Right forelimb (tissue), 1 donor: ENCODE results near the gene VAMP2.
A peak's percentile ranks its signal among the peaks of the same experiment; 100 is the strongest.

Source experiments
- DNase-seq: peaks from one replicate; pipeline ENCODE4 v3.0.0-alpha.2; 2018

The VAMP2 gene

DNA sequence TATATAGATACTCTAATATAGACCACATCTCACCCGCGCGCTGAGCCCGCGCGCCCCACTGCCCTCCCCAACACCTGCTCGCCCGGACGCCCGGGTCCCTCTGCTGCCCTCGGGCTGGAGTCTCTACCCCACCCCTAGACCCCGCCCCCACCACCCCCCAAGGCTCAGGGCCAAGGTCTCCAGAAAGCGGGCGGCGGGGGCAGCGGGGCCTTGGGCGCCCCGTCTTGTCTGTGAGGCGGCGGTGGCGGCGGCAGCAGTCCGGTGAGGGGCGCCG is 41.4 kb downstream of the VAMP2 start:
- DNase-seq, result peak; percentile 65

DNA sequence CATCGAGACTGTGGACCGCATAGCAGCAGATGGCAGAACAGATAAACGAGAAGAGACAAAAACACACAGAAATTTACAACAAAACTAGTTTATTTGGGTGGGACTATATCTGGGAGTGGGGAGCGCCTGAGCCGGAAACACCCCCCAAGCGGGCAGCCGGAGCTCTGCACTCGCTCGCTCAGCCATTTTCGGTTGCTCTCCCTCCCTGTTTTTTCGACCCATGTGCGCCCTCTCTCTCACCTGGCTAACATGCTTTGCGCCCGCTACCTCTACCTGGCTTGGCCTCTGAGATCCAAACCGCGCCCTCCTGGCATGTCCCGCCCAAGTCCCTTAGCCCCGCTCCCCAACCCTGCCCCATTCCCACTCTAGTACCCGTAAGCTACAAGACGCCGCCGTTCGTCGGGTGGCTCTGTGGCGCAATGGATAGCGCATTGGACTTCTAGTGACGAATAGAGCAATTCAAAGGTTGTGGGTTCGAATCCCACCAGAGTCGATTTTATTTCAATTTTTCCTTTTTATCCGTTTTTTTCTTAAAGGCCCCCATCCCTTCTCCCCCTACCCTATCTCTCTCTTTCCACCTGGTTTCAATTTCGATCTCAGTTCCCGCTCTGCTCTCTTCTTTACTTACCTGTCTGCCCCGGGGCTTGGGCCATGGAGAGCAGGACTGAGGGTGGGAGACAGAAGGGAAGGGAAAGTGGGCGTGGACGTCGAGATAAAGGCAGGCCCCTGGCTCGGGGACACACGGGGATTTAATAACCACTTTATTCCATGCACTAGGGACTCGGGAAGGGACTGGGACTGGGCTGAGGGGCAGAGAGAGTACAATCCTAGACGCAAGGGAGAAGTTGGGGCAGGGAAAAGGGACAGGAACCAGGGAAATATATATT is 42.0 kb downstream of the VAMP2 start:
- peak; percentile 70 for DNase-seq

DNA sequence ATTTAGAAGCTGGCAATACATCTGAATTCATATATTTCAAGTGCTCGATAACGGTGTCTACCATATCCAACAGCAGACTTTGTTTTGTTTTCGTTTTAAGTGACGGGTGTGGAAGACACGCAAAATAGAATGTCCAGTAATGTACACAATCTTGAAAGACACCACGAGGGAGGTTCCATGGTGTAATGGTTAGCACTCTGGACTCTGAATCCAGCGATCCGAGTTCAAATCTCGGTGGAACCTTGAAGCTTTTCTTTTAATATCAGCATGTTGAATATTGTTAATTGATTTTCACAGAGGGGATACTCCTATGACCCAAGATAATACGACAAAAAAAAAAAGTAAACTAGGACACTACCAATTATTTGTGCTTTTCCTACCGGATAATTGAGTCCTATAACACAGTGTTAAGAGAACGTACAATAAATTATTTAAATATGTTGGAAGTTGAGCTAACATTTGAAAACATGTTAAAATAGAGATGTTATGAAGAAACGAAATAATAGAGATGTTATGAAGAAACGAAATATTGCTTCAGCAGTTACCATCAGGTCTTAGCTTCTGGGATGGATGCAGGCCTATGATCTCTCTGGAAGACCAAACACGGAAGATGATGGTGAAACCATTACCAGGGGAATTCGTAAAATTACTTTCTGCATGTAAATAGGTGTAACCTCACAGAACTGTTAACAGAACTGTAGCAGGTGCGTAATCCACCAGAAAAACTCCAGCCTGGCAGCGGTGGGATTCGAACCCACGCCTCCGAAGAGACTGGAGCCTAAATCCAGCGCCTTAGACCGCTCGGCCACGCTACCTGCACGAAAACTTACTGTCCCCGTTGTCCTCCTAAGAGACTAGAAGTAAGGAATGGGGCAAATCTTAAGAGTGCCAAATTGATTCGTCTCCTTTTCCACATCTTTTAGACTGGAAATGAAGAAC is 42.9 kb downstream of the VAMP2 start:
- peak; percentile 91 for DNase-seq

DNA sequence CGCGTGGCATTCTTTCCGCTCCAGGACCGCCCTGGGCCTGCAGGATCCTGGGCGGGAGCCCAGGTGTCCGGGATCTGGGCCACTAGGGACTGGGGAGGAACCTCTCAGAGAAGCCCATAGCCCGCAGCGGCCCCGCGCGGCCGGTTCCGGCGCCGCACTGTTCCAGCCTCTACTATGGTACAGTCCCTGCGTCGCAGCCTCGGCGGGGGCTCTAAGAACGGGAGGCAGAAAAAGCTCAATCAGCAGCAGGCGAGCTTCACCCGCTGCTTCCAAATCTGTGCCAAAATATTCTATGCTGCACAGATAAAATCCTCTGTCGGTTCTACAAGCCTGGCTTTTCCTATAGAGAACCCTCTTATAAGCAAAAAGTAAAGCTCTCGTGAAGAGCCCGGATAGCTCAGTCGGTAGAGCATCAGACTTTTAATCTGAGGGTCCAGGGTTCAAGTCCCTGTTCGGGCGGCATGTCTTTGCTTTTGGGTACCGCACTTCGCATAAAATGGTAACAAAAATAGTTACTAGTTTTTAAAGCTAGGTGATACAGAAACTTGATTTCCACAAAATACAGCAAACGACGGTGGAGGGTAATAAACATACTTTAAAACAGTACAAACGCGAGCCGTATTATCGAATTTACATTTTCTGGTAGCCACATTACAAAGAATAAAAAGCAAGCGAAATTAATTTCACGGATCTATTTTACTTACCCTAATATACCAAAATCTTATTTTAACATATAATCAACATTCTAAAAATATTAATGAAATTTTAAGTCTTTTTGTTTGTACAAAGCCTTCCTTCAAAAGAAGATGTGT is 43.8 kb downstream of the VAMP2 start:
- DNase-seq, result peak; percentile 91

DNA sequence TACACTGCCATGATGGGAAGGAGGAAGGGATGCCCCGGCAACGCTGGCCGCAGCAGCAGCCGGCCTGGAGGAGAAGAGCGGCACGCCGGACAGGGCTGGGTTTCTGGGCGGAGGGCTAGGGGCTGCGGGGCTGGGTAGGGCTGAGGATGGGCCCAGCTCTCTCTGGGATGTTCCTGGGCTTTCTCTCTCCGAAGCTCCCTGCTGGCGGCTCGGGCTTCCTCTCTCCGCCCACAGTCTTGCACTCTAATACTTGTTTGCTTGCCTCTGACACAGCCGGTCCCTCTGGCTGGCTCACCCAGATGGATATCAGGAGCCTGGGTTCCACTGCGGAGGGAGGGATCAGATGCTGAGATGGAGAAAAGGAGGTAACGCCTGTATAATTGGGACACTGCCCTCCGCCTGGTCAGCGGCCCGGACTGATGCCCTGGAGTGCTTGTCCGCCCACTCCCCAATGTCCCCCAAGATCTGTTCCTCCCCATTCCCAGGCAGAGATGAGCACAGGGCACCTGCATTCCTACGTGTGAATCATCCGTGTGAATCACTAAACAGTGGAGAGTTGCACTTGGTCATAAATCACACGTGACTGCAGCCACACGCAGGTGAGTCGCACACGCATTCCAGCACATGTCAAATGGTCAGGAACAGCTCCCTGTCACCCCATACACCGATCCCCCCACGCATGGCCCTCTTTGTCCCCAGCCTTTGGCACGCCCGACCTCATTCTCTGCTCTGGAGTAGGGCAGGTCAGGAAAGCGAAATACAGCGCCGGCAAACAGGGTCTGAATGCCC is 44.6 kb downstream of the VAMP2 start, which contains the start of gene ALOXE3:
Gene ALOXE3, minus strand, starts transcription at position 535 of the 789 bp plus-strand sequence. Its CDS starts 524 bp downstream, at position 11.
- peak; percentile 68 for DNase-seq

DNA sequence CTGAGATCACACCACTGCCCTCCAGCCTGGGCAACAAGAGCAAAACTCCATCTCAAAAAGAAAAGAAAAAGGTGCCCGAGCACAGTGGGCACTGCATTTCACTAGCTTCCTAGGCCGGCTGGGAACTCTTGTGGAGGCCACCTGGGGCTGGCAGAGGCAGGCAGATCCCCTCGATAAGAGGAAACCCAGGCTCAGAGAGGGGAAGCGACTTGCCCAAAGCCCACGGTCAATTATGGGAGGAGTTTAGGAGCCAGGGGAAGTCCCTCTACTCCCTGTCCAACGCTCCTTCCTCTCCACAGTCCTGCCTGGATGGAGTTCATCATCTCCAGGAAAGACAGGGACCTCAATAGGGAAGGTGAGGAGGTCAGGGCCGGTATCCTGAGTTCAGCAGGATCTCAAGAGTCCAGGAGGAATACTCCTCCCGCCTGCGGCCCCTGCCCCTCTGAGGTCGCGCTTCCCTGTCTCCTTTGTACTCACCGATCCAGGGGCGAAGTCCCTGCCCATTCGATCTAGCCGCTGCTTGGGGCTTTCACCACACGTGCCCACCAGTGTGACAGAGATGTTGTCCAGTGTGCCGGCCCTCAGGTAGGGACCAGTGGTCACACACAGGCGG is 45.3 kb downstream of the VAMP2 start:
- no peak for DNase-seq

DNA sequence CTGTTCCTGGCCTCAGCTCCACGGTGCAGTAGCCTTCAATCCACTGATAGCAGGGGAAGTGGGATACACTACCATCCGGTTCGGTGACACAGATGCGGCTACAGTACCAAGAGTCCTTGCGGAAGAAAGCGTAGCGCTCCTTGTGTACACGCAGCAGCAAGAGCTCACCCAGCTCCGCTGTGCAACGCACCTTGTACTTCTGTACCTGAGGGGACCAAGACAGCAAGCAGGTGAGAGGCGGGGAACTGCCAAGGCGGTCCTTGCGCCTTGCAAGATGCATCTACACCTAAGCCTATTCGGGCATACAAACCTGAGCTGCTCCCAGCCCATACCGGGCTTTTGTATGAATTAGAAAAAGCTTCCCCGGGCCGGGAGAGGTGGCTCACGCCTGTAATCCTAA is 46.0 kb downstream of the VAMP2 start:
- no peak for DNase-seq

DNA sequence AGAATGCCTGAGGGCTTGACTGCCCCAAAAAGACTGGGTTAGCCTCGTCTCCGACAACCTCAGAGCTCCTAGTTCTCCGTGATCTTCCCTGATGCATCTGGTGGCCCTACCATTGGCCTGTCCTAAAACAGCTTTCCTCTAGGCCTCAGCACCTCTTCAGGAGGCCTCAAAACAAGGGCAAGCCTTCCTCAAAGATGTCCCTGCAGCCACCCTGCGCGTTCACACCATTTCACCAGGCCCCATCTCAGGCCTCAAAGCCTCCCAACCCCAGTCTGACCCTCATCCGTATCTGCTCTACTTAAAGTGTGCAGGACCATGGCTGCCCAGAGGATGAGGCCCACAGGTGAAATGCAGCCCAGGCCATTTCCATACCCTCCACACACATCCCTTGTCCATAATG is 51.8 kb downstream of the VAMP2 start:
- DNase-seq, result no peak

DNA sequence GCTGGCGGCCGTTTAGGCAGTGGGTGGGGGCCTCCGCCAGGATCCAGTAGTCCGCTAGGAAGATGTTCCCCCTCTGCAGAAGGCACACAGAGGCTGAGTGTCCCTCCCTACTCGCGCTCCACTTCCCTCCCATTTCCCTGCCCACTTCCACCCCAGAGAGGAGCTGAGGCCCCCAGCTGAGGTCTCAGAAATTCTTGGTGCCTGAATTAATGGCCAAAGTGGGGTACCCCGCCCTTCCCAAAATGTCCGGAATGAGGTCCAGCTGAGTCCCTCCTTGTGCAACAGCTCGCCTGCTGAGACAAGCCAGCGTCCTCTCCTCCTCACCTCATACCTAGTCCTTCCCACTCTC is 52.3 kb downstream of the VAMP2 start:
- no peak for DNase-seq

DNA sequence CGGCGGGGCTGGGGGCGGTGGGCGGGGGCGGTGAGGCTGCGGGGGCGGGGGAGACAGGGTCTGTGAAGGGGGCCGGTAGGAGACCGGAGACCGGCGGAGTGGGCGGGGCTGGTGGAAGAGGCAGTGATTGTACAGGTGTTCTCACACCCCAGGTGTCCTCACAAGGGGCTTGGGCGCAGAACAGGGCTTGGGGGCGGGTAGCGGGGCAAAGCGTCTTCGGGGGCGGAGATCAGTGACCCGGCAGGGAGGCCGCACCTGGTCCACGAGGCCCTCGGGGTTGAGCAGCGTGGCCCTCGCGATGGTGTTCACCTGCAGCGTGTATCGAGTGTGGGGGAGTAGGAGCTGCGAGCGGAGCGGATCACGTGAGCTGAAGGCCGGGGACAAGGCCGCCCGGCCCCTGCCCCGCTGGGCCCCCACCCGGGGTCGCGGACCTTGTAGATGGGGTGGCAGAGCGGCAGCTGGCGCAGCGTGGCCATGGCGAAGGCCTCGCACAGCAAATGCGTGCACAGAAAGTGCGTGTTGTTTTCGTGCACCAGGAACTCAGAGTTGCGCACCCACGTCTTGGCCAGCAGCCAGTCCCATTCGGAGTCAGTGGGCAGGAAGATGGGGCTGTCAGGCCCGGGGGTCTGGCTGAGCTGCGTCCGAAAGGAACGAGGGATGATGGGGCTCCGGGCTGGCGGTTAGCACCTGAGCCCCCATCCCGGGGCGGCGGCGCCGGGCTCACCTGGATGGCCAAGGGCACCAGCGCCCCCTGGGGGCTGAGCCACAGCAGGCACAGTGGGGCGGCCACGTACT is 52.9 kb downstream of the VAMP2 start:
- DNase-seq, result peak; percentile 71
